Measurements from ENCODE around the gene IQSEC3.

IQSEC3 gene

DNA sequence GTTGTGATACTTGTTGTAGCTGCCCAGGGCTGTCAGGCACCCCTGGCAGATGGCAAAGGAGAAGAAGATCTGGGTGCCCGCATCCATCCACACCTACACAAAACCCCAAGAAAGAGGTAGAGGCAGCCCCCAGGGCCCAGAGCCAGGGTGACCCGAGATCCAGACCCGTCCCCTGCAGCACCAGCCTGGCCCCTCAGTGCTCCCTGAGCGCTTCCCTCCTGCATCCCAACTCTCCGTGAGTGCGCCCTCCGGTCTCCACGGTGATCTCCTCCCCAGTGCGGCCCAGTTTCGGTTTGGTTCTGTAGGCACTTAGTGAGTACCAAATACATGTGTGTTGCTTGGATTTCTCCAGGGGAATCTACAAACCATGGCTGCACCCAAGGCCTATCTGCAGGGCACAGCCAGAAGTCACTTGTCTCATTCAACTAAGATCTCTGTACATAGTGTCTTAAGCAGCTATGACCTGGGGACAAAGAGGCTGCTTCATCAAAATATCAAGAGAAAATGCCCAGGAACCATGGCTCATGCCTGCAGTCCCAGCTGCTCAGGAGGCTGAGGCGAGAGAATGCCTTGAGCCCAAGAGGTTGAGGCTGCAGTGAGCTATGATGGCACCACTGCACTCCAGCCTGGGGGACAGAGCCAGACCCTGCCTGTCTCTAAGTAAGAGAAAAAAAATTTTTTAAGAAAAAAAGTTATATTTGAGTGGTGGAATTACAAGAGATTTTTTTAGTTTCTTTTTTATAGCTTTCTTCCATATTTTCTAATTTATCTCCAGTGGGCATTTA is 131.5 kb downstream of the IQSEC3 start:
- DNase-seq (ENCODE audit: low read depth) = no peak

DNA sequence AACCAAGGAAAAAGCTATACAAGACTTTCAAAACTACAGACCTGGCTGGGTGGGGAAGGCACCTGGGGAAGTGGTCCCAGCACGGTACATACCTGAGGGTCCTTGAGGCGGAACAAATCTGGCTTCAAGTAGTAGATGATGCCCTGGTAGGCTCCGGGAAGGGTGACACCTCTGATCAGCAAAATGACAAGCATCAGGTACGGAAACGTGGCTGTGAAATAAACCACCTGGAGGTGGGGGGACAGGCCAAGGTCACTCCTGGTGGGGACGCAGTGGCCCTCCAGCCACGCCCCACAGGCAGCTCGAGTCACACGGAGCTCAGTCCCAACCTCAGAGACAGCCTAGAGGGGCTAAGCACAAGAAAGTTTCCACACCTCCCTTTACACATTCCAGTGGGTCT is 132.1 kb downstream of the IQSEC3 start:
- no peak for DNase-seq (ENCODE audit: low read depth)

DNA sequence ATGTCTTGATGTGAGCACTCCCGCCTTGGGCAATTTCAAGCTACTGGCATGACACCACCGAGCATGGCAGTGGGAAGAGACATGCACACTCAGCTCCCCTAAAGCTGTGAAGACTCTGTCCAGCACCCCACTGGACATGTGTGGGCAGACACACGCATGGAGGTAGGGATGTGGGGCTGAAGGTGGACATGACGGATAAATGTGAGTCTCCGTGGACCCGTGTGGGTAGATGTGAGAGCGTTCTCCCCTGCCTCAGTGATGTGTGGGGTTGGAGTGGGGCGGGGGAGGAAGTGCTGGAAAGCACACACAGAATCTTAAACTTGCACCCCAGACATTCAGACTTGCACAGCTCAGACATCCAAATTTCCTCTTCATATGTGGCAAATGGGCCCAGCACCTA is 134.8 kb downstream of the IQSEC3 start:
- no peak for DNase-seq (ENCODE audit: low read depth)

DNA sequence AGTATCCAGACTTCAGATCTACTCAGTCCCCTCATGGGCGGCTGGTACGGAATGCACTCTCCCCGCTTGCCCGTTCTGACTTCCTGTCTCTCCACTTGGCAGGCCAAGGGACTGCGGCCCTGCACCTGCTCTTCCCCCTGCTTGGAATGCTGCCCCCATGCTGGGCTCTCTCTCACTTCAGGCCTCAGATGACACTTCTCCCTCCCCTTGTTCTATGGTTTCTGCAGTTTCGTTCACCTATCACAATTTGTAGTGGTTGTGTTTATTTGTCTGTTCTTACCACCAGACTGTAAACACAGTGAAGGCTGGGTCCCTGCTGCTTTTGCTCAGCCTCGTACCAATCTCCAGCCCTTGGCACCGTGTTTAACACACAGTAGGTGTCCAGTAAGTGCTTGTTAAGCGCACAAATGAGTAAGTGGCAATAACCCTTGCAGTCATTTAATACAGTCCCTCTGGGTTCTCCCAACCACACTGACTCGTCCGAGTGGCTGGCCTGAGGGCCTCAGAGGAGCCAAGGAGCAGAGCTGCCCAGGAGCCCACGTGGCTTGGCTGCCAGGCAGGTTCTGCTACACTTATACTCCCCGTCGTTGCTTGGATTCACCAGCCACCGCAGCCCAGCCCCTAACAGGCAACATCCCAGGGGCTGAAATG is 135.6 kb downstream of the IQSEC3 start:
- DNase-seq (ENCODE audit: low read depth) = no peak

DNA sequence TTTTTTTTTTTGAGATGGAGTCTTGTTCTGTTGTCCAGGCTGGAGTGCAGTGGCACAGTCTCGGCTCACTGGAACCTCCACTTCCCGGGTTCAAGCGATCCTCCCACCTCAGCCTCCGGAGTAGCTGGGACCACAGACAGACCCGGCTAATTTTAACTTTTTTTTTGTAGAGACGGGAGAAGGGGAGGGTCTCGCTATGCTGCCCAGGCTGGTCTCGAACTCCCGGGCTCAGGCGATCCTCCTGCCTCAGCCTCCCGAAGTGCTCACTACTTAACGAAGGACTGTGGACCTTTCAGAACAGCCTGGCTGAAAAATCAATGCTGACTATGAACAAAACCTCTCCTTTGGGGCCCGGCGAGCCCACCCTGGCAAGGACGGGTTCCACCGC is 136.5 kb downstream of the IQSEC3 start:
- no peak for DNase-seq (ENCODE audit: low read depth)

DNA sequence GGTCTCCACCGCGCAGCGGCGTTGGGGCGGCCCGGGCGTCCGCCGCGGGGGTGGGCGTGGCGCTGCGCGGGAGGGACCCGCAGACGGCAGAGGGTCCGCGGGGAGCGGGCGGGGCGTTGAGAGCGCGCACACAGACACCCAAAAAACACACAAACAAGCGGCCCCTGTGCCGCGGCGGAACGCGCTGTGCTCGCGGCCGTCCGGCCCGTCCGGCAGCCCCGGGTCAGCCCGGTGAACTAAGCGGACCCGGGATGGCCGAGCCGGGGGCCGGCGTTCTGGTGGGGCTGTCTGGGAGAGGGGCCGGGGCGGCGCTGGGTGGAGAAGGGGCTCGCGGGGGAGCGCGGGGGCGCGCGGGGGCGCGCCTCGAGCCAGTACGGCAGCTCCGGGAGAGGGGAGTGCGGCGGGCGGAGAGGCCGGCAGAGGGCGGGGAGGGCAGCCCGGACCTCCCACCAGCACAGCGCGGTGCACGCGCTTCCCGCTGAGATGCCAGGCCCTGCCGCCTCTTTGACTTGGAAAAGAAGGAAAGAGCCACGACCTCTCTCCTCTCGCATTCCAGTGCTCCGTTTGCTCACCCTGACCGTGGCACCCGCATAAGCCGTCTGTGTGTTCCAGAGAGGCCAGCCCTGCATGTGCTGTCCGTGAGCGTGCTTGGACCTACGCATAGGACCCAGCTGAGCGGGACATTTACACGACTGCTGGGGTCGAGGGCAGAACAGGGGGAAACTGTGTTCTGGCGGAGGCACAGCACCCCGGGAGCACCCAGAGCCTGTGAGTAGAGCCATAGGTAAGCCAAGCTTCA is 137.1 kb downstream of the IQSEC3 start:
- no peak for DNase-seq (ENCODE audit: low read depth)

DNA sequence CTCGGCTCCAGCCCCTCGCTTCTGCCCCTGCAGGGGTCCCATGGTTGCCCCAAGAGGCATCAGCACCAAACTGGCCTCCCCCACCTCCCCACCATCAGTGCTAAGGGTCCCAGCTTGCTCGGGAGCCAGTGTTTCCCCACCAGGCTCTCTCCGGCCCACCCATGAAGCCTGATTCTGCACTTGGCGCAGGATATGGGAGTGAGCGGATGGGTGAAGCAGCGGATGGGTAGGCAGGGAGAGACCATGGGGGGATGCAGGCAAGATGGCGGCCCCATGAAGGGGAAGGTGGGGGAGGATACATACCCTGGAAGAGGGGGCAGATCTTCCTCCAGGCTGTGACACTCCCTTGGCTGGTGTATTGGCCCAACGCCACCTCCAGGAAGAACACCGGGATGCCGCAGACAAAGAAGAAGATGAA is 137.7 kb downstream of the IQSEC3 start:
- no peak for DNase-seq (ENCODE audit: low read depth)

DNA sequence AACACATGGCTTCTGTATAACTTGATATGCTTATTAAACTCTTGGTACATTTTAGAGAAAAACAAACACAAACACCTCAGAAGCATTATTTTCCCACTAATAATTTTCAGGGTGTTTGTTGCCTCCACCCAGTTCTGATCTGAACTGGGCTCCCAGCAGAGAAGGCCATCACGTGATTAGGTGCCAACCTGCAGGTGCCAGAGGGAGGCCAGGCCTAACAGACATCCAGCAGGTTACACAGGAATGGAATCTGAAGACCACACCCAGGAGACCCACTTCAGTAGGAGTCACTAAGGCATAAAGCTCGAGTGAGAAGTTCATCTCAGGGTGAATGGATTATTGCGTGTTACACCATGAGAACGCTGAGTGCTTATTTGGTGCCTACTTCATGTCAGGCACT is 138.5 kb downstream of the IQSEC3 start:
- no peak for DNase-seq (ENCODE audit: low read depth)

DNA sequence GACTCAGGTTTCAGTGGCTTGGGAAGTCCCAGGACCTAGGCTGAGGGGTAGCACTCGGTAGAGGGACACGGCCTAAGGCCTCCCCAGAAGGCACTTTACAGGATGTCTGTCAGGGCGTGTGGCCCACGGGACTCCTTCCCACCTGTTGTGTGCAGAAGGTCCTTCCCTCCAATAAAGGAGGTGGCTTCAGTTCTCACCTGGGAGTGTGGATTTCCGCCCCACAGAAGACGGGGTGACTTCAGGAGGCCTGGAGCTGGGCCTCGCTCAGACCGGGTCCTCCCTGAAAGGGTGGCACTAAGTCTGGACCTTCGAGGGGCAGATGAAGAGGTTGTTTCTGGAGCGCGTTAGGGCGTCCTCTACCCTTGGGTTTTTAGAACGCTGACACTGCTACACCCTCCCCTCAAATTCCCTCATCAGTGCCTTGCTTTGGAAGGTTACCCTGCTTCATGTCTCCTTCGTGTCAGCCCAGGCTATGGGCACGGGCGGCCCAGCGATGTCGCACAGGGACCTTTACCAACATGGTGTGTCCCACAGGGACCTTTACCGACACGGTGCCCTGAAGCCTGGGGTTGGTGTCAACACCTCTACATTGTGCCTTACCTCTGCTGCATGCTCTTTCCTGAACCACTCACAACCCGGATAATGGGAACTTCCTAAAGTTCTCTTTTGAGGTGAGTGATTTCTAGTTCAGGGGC is 140.3 kb downstream of the IQSEC3 start:
- DNase-seq (ENCODE audit: low read depth) = no peak

DNA sequence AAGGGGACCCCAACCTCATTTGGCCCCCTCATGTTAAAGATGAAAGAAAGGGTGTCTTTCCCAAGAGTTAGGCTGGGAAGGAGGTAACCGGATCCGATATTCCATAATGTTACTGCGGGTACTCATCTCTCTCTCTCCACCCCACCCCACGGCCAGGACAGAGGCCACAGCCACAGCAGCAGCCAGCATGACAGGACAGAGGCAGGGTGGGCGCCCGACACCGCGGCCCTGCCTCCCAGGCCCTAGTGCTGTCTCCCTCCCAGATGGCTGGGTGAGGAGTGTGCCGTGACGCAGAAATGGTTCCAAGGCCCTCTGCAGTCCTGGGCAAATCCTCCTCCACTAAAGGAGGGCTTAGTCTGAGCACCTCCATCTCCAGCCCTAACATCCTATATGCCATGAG is 141.2 kb downstream of the IQSEC3 start:
- no peak for DNase-seq (ENCODE audit: low read depth)

DNA sequence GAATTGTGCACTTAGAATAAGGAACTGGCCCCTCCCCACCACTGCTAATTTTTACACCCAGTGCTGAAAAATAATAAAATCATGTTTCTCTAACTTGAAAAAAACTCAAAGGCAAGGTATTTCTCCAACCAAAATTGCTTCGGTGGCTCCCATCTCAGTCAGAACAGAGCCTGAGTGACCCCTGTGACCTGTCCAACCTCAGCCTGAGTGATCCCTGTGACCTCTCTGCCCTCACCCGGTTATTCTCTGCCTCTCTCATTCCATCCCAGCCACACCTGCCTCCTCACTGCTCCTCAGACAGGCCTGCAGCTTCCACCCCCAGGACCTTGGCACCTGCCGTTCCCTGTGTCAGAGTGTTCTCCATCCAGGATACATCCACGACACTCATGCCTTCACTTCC is 142.2 kb downstream of the IQSEC3 start:
- DNase-seq (ENCODE audit: low read depth) = no peak

DNA sequence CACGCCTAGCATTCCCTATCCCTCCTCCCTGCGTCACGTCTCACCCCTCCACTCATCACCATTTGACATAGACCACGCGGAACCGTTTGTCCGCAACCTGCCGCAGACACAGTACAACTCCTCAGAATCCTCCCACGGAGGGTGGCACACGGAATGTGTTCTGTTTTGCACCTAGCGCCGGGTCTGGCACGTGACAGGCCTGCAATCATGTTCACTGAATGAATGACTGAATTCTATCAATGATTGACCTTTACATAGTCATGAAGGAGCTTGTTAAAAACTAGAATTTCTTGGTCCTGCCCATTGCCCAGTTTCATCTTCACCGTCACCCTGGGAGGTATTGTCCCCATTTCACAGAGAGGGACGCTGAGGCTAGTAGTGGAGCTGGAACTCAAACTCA is 142.7 kb downstream of the IQSEC3 start:
- DNase-seq (ENCODE audit: low read depth) = no peak

DNA sequence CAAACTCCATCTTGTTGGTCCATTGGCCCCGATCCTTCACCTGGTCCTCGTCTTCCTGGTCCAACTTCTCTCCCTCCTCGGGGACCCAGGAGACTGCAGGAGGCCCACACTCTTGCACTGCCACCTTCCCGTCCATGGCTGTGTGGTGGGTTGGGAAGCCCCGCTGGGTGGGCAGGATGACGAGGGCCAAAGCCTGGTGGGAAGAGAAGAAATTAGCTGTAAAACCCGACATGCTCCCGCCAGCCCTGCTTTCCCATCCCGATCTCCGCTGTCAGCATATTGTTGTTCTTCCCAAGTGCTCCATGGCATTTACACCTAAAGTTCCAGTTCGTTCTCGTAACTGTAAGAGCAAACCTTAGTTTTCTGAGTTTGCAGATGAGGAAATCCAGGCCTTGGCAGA is 143.3 kb downstream of the IQSEC3 start:
- no peak for DNase-seq (ENCODE audit: low read depth)

DNA sequence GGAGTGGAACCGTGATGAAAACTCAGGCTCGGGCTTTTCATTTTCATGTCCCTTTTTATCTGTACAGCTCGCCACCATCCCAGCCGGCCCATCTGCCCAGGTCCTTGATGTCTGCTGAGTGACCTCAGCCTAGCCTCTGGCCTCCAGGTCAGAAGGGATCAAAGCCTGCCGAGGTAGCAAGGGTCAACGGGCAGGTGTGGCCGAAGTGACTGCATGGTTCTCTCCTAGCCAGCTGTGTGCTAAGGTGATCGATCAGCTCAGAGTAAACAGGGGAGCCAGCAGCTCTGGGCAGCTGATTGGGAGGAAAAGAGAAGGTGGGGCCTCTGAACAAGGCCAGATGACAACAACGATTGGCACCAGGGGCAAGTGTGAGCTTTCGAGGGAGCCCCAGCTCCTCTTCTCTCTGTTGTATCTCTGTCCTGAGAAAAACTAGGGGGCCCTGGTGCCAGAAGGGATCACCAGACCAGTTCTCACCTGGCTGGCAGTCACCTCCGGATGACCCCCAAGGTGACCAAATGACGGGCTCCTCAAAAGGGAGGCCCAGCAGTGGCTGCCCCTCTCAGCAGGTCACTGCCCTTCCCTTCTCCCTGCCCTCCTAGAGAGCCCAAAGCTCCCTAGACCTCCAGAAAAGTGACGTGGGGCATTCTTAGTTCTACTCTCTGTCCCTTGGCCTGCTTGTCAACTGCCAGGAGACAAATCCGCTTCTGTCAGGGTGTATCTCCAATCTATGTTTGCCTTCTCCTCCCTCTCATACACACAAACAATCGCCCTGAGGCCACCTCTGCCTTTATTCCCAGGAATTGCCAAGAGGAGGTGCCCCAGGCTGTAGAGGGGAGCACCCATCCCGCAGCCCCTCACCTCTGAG is 143.9 kb downstream of the IQSEC3 start:
- no peak for DNase-seq (ENCODE audit: low read depth)

DNA sequence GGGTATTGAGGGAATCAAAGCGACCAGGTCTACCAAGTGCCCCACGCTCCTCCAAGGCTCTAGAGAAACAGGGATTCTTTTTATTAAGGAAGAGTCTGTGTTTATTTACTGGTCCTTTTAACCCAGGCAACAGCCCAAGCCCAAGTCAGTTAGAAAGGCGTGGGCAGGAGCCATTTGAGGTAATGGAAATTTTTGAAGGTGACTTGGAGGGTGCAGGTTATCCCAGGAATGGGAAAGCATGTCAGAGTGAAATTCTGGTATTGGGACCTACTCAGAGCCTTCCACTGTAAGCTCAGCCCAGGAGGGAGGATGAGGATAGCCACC is 144.5 kb downstream of the IQSEC3 start:
- no peak for DNase-seq (ENCODE audit: low read depth)

DNA sequence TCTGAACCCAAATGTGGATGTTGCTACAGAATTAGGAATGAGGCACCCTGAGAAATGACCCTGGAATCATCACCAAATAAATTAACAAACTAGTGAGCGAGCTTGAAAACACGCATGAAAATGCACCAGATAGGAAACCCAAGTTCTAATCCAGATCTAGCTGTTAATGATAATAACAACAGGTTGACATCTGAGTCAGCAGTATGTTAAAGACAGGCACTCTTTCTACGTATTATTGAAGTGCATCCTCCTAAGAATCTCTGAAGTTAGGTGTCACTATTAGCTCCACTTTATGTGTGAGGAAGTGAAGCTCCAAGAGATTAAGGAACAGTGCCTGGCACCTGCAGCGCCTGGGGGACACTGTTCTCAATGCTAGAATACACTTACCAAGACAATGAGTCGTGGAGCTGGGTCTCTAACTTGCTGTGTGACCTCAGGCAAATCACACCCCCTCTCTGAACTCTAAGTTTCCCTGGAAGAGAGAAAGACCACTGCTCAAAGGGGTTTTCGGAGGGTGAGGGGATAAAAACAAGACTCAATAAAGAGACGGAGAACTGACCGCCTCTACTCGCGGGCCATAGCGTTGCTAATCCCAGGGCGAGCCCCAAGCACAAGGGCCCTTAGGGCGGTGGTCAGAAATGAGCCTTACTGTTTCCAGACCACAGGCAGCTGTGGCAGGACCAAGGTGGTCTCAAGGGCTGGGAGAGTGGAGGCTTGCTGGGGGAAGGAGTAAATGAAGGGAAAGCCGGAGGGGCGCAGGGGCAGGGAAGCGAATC is 145.3 kb downstream of the IQSEC3 start:
- no peak for DNase-seq (ENCODE audit: low read depth)

DNA sequence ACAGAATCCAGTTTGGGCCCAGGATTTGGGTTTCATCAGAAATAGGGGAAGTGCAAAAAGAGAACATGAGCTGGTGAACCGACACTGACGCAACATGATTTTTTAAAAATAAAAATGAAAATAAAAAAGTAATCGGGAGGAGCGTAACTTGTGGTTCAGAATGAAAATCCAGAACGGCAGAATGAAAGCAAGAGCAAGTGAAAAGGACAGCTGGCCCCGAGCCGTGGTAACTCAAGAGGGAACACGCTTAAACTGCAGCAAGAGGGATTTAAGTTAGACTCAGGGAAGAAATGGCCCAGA is 145.8 kb downstream of the IQSEC3 start:
- no peak for DNase-seq (ENCODE audit: low read depth)

DNA sequence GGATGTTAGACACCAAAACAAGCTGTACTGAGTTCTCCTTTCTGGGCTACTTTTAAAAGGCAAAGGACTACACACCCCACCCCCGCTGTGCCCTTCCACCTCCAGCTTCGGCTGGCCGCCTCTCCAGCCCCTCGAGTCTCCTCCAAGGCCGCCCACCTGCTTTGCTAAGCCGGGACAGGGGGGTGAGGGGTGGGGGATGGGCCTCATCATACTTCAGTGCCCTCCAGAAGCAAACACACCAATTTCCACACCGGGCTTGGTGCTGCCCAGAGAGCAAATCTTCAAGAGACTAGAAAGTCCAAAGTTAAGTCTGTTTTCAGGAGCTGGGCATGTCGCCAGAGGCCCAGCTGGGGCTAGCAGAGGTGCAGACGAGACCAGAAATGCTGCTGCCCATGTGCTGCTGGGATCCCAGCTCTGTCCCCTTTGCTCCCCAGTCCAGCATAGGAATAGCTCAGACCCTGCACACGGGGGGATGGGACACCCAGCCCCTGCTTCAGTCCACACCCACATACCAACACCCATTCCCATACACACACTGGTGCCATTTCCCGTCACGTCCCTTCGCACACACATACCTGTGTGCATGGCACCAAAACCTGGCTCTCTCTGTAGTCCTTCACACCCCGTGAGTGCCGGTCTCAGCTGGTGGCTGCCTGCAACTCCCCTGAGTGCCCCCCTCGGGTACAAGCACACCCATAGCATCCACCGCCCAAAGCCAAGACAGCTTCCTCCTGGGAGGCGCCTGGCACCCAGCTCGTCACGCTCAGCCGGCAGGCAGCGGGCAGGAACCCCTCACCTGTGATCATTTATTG is 146.4 kb downstream of the IQSEC3 start:
- no peak for DNase-seq (ENCODE audit: low read depth)

DNA sequence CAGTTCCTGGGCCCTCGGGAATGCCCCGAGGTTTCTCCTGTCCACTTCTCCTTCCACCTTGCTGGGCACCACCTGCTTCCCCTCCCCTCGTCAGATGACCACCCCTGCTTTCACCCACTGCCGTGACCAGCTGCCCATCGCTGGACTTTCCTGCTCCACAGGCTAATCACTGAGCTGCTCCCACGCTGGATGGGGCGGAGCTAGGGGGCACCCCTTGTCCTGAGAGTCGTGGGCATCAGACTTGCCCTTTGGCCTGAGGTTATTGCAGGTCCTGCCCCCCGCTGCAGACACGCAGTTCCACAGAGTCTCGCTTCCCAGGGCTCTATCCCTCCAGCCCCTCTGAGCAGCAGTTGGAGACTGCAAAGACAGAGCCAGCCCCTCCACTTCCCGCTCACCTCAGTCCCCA is 147.0 kb downstream of the IQSEC3 start:
- DNase-seq (ENCODE audit: low read depth) = no peak
